HepG2 (cell line): Measurements from ENCODE around the gene ATXN1L. TPM values are rescaled to one million over a fixed set of nuclear protein-coding genes. Genes with fewer than 3 reads are reported as not detected.
"Not testable (repeated sequence)": the region's sequence is repeated elsewhere in the genome, so short reads cannot be mapped to it uniquely, and the experiment has no call there.

Experiments used
- ATAC-seq: fragments of 200-7000 bp; cut with Tn5 transposase; 3 replicates; pipeline ENCODE4 v1.9.1; 2020; ENCODE audit warnings: mild to moderate bottlenecking, moderate library complexity
- BruUV-seq: library from RNA; stranded (reverse); fragments of 400-500 nt; replicated peaks from 2 replicates; lab custom pipeline; 2021; lab: Mats Ljungman, UMichigan
- CTCF ChIA-PET: fragments of 300-600 bp; formaldehyde crosslinking; extraction: SDS; loops from one replicate; lab custom pipeline; 2021; ENCODE audit warnings: low total read pairs, inconsistent platforms, low intra/inter-chr PET ratio; lab: Yijun Ruan, JAX
- POLR2A ChIA-PET: fragments of 350-600 bp; sonication (Branson Sonifier 250); formaldehyde crosslinking; loops from one replicate; lab custom pipeline; 2020; ENCODE audit warnings: antibody characterized with exemption, inconsistent platforms; lab: Yijun Ruan, JAX
- DNase-seq: peaks from one replicate; pipeline ENCODE4 v3.0.0-alpha.2; 2015; ENCODE audit warnings: low spot score
- FAIRE-seq: peaks from 3 replicates; lab custom pipeline; 2011; peaks lifted over from hg19 to GRCh38; lab: Jason Lieb, UNC
- H2AFZ ChIP-seq: one replicate; pipeline ENCODE4 v1.6.1; 2011; ENCODE audit warnings: low read length, inconsistent platforms
- H3K27ac ChIP-seq: fragments of 300-600 bp; 3 replicates; pipeline ENCODE4 v1.8.0; 2011; ENCODE audit warnings: mixed run types, mild to moderate bottlenecking, mixed read lengths, low read length, inconsistent platforms; ENCODE audit not compliant: insufficient read depth; ENCODE audit errors: extremely low read length
- H3K27me3 ChIP-seq, 2 experiments: fragments of 200-600 bp in 1 of 2; 2 replicates in 1 of 2; 3 replicates in 1 of 2; pipeline versions ENCODE4 v1.6.0 to v1.8.0; 2011; ENCODE audit warnings: low read length in 2 of 2, mild to moderate bottlenecking in 2 of 2, moderate library complexity in 2 of 2, inconsistent platforms in 1 of 2; ENCODE audit not compliant: insufficient read depth in 2 of 2, control insufficient read depth in 1 of 2
- H3K36me3 ChIP-seq, 2 experiments: fragments of 200-600 bp in 1 of 2; replicated peaks in 1 of 2; 2 replicates in 1 of 2; 3 replicates in 1 of 2; pipeline versions ENCODE4 v1.5.1 to v1.8.0; 2011; ENCODE audit warnings: low read length in 2 of 2, inconsistent platforms in 1 of 2; ENCODE audit not compliant: insufficient read depth in 2 of 2, control insufficient read depth in 1 of 2
- H3K4me1 ChIP-seq: 2 replicates; pipeline ENCODE4 v1.5.1; 2012; ENCODE audit warnings: low read length, inconsistent platforms; ENCODE audit not compliant: insufficient read depth
- H3K4me2 ChIP-seq: 2 replicates; pipeline ENCODE4 v1.6.0; 2011; ENCODE audit warnings: low read depth, low read length, inconsistent platforms
- H3K4me3 ChIP-seq, 3 experiments: fragments of 200-600 bp in 1 of 3; sonication (generic), shearing (Covaris generic) in 1 of 3; replicated peaks in 1 of 3; 2 replicates each; pipeline ENCODE4 v1.5.1; 2011 to 2016; ENCODE audit warnings: low read length in 3 of 3, inconsistent platforms in 2 of 3, low read depth in 2 of 3, mild to moderate bottlenecking in 2 of 3, control low read depth in 1 of 3, mixed read lengths in 1 of 3; ENCODE audit not compliant: insufficient read depth in 1 of 3
- H3K79me2 ChIP-seq: one replicate; pipeline ENCODE4 v1.6.1; 2011; ENCODE audit warnings: low read length, inconsistent platforms; ENCODE audit not compliant: insufficient read depth
- H3K9ac ChIP-seq: 2 replicates; pipeline ENCODE4 v1.6.0; 2011; ENCODE audit warnings: mild to moderate bottlenecking, low read depth, low read length, inconsistent platforms; ENCODE audit not compliant: insufficient read depth
- H3K9me3 ChIP-seq: 2 replicates; pipeline ENCODE4 v1.5.1; 2012; ENCODE audit warnings: mild to moderate bottlenecking, low read length
- H4K20me1 ChIP-seq: 2 replicates; pipeline ENCODE4 v1.6.0; 2011; ENCODE audit warnings: inconsistent platforms, mild to moderate bottlenecking, low read length, moderate library complexity; ENCODE audit not compliant: insufficient read depth
- ELF1 ChIP-seq: sonication (generic); formaldehyde crosslinking; IDR thresholded peaks from 2 replicates; pipeline ENCODE4 v1.4.0; 2020; ENCODE audit warnings: missing genetic modification reagents
- HDAC2 ChIP-seq: sonication (generic); formaldehyde crosslinking; IDR thresholded peaks from 2 replicates; pipeline ENCODE4 v1.4.0; 2020; ENCODE audit warnings: missing genetic modification reagents
- POGZ ChIP-seq: sonication (generic); formaldehyde crosslinking; IDR thresholded peaks from 2 replicates; pipeline ENCODE4 v1.4.0; 2020; ENCODE audit warnings: mild to moderate bottlenecking, missing genetic modification reagents
- ZBTB38 ChIP-seq: sonication (generic); formaldehyde crosslinking; IDR thresholded peaks from 2 replicates; pipeline ENCODE4 v1.5.1; 2020; ENCODE audit warnings: mild to moderate bottlenecking, missing genetic modification reagents
- ZBTB46 ChIP-seq: sonication (generic); formaldehyde crosslinking; IDR thresholded peaks from 2 replicates; pipeline ENCODE4 v1.4.0; 2020; ENCODE audit warnings: mild to moderate bottlenecking, missing genetic modification reagents, borderline replicate concordance
- ZMYM2 ChIP-seq: sonication (generic); formaldehyde crosslinking; IDR thresholded peaks from 2 replicates; pipeline ENCODE4 v1.8.0; 2022; ENCODE audit warnings: mild to moderate bottlenecking, missing genetic modification reagents
- ZMYM3 ChIP-seq: sonication (generic); formaldehyde crosslinking; IDR thresholded peaks from 2 replicates; pipeline ENCODE4 v1.5.1; 2020; ENCODE audit warnings: mild to moderate bottlenecking, missing genetic modification reagents
- ZNF10 ChIP-seq: sonication (generic); formaldehyde crosslinking; IDR thresholded peaks from 2 replicates; pipeline ENCODE4 v1.4.0; 2020; ENCODE audit warnings: mild to moderate bottlenecking, low read depth, missing genetic modification reagents, borderline replicate concordance
- ZNF121 ChIP-seq: sonication (generic); formaldehyde crosslinking; IDR thresholded peaks from 2 replicates; pipeline ENCODE4 v1.5.0; 2020; ENCODE audit warnings: mild to moderate bottlenecking, missing genetic modification reagents
- ZNF160 ChIP-seq: sonication (generic); formaldehyde crosslinking; IDR thresholded peaks from 2 replicates; pipeline ENCODE4 v1.8.0; 2022; ENCODE audit warnings: mild to moderate bottlenecking, inconsistent platforms, missing genetic modification reagents
- ZNF282 ChIP-seq: fragments of 450-650 bp; IDR thresholded peaks from 2 replicates; pipeline ENCODE4 v1.6.1; 2018; ENCODE audit not compliant: partially characterized antibody
- ZNF382 ChIP-seq: sonication (generic); formaldehyde crosslinking; IDR thresholded peaks from 2 replicates; pipeline ENCODE4 v1.5.0; 2020; ENCODE audit warnings: missing genetic modification reagents, mild to moderate bottlenecking, borderline replicate concordance
- WGBS: methylation state at CpG from one replicate; pipeline ENCODE4 v1.1.6; 2017; ENCODE audit warnings: low lambda C conversion rate; 5-methylcytosine and 5-hydroxymethylcytosine counted together
- in situ Hi-C: cut with HindIII; loops from 2 replicates; pipeline ENCODE4 v1.10.0; 2017; ENCODE audit warnings: low pct_unique_long_range_greater_than_20kb; ENCODE audit not compliant: extremely low pct_ligation_motif_present
- intact Hi-C: fragments of 100-400 bp; cut with micrococcal nuclease; formaldehyde crosslinking; loops from one replicate; pipeline ENCODE4 v1.10.0; 2022; ENCODE audit not compliant: unreplicated experiment
- polyA plus RNA-seq, 8 experiments: library from polyadenylated mRNA; depleted of rRNA in 3 of 8; stranded (reverse) in 7 of 8; unstranded in 1 of 8; fragments of >200 nt; fragmentation: Illumina TruSeq in 4 of 8; extraction: Trizol in 4 of 8; gene quantifications; 2 replicates each; pipeline versions ENCODE4 v1.2.1 to v1.2.3, GENCODE V29; 2011 to 2016; ENCODE audit warnings: low read depth in 4 of 8, missing spikeins in 1 of 8, mixed read lengths in 1 of 8; ENCODE audit not compliant: insufficient read depth in 1 of 8
- total RNA-seq, 5 experiments: library from RNA; depleted of rRNA; stranded (reverse); fragments of >200 nt; fragmentation: Illumina TruSeq; extraction: Trizol; gene quantifications; 2 replicates each; pipeline ENCODE4 v1.2.3, GENCODE V29; 2016; ENCODE audit warnings: low read depth in 1 of 5

The ATXN1L gene
- total and polyA plus RNA-seq, 2 of the 13 experiments (the other 11 are each of a cell fraction or from before 2014, with no cell fraction given), result 20.0 to 22.4 TPM

DNA sequence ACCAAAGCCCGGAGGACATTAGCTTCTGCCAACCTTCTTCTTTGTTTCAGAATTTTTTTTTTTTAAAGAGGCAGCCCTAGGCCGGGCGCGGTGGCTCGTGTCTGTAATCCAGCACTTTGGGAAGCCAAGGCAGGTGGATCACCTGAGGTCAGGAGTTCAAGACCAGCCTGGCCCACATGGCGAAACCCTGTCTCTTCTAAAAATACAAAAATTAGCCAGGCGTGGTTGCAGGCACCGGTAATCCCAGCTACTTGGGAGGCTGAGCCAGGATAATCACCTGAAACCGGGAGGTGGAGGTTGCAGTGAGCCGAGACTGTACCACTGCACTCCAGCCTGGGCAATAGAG, 28.6 kb upstream of the ATXN1L start:
- POLR2A ChIA-PET, result interaction anchor here (1.0 to 1.5 kb wide), 2 partner anchors 8 to 40 kb away, joined by 3 to 4 read pairs; partner anchors contain the start of gene AP1G1
- H3K27me3 ChIP-seq, H3K9ac ChIP-seq, DNase-seq, H4K20me1 ChIP-seq, FAIRE-seq, H3K36me3 ChIP-seq, H3K79me2 ChIP-seq, CTCF ChIA-PET, H3K9me3 ChIP-seq, H3K27ac ChIP-seq, intact Hi-C loops, BruUV-seq, in situ Hi-C loops: not testable (repeated sequence)
- Histone ChIP-seq H3K4me1 (peaks cover 41% of the 10 kb centered on the region), H3K4me3 (peak overlapping the region in 2 of 3 experiments; percentile 38 to 42; a peak in 4 of 6 replicates), H2AFZ (peak overlapping the region; percentile 78), H3K4me2 (peak overlapping the region; percentile 60)
- TF ChIP-seq ZMYM2 (CRISPR knock-in tag), result 0 out of 2 replicates have a peak, but pooled peaks have one; percentile 39
- TF ChIP-seq ZMYM3 (CRISPR knock-in tag), result 0 out of 2 replicates have a peak, but pooled peaks have one; percentile 35
- TF ChIP-seq ZNF121, result 0 out of 2 replicates have a peak, but pooled peaks have one; percentile 38
- ATAC-seq, result peak; percentile 16; the same call in 2 of the 3 replicates
- WGBS, result 28% methylated on average over 10 of the region's 10 CpGs

DNA sequence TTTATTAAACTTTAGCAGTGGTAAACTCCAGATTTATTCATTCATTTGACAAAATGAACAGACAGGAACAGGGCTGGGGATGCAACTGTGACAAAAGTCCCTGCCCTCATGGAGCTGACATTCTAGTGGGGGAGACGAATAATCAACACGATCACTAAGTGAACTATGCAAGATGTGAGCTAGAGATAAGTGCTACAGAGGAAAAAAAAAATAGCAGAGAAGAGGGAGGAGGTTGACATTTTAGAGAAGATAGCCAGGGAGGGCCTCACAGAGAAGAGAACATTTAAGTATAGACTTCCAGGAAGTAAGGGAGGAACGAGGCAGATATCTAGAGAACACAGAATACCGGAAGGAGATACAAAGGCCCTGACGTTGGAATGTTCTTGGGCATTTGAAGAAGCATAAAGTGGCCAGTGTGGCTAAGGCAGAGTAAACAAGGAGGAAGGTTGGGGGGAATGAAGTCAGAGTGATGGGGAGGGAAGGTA, 19.2 kb upstream of the ATXN1L start:
- no peak overlapping the region for H3K4me3 ChIP-seq
- TF ChIP-seq POGZ (CRISPR knock-in tag) (no peak), ZNF282 (no peak), HDAC2 (CRISPR knock-in tag) (no peak), ZBTB38 (CRISPR knock-in tag) (no peak), ZBTB46 (CRISPR knock-in tag) (no peak), ZNF160 (CRISPR knock-in tag) (no peak), ZNF10 (CRISPR knock-in tag) (no peak), ZNF382 (no peak), ELF1 (CRISPR knock-in tag) (no peak)
- WGBS, result 71% methylated on average over 5 of the region's 5 CpGs
- POLR2A ChIA-PET, result interaction anchor here (1.2 kb wide), 1 partner anchor 18 kb away, joined by 5 read pairs; the partner anchor contains the start of gene AP1G1
- intact Hi-C loops, result no loop called here
- H3K9ac ChIP-seq, result no peak overlapping the region
- no peaks in the 10 kb centered on the region for H3K27me3 ChIP-seq
- BruUV-seq, result no TSS peak
- H4K20me1 ChIP-seq, result no peaks in the 10 kb centered on the region
- no peaks in the 10 kb centered on the region for H3K36me3 ChIP-seq
- no peaks in the 10 kb centered on the region for H3K9me3 ChIP-seq
- ATAC-seq (no peak), FAIRE-seq (no peak), DNase-seq (no peak)
- H2AFZ ChIP-seq, result no peak overlapping the region
- CTCF ChIA-PET, result no interaction called here
- no peaks in the 10 kb centered on the region for H3K4me1 ChIP-seq
- in situ Hi-C loops, result no loop called here
- H3K79me2 ChIP-seq, result no peaks in the 10 kb centered on the region
- H3K27ac ChIP-seq, result no peak overlapping the region
- no peak overlapping the region for H3K4me2 ChIP-seq
